ENCODE results near the gene EXOC3L4.

GRCh38 chr14:103071544-103072251 is 22.8 kb upstream of the EXOC3L4 start:
- TF ChIP-seq CTCF (conservative IDR thresholded peaks at IDR 0.05) (no peak), EZH2 (IDR thresholded peaks at IDR 0.05; ENCODE audit: low read depth) (no peak)
